Activated CD4-positive, alpha-beta T cell treated with anti-CD3 and anti-CD28 coated beads for 48 hours (primary cell): ENCODE data around the gene ERVK3-1.
"Not testable (repeated sequence)": the region's sequence is repeated elsewhere in the genome, so short reads cannot be mapped to it uniquely, and the experiment has no call there.

Experiments
- DNase-seq: peaks from one replicate; pipeline ENCODE4 v3.0.0-alpha.2; 2020

ERVK3-1 gene

DNA sequence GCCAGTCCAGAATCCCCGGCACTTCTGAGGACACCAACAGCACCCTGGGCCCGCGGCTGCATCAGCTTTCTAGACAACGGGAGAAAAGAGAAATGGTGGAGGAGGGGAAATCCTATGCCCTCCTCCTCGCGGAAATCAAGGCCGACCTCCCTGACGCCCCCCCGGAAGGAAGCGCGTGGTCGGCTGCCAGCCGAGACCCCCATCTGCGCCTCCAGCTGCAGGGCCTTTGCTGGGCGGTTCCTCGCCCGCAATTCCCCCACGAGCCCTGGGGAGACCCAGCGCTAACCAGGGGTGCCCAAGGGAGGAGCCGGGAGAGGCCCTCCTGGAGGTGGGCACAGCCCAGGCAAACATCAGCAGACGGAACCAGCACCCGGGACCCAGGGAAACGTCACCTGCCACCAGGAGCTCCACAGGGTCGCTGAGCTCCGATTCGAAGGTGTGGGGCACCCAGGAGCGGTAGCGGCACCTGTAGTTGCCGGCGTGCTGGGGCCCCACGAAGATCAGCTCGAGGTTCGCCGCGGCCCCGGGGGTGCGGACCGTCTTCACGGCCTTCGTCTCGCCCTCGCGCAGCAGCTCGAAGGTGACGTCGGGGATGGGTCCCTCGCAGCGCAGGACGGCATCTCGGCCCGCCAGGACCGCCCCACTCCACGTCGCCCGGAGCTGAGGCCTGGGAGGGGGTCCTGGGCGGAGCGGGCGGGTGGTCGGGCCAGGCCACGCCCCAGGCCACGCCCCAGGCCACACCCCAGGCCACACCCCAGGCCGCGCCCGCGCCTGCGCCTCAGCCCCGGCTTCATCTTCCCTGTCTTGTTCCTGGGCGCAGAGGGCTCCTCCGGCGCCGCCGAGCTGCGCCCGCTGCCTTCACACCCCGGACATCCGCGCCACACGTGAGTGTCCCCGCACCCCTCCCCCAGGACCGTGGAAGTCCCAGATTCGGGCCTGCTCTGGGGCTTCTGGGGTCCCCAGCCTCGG, 42.1 kb downstream of the ERVK3-1 start:
- DNase-seq, result peak; percentile 75

DNA sequence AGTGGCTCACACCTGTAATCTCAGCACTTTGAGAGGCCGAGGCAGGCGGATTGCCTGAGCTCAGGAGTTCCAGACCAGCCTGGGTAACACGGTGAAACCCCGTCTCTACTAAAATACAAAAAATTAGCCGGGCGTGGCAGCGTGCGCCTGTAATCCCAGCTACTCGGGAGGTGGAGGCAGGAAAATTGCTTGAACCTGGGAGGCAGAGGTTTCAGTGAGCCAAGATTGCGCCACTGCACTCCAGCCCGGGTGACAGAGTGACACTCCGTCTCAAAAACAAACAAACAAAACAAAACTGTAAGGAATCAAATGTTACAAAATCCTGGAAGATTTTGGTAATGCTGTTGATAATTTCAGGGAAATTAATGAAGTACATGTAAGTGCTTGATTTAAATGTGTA, 42.9 kb downstream of the ERVK3-1 start:
- not testable (repeated sequence) for DNase-seq

- no peak for DNase-seq
These were observed 44.4 kb downstream of the ERVK3-1 start for GRCh38 chr19:58349590-58349989.

DNA sequence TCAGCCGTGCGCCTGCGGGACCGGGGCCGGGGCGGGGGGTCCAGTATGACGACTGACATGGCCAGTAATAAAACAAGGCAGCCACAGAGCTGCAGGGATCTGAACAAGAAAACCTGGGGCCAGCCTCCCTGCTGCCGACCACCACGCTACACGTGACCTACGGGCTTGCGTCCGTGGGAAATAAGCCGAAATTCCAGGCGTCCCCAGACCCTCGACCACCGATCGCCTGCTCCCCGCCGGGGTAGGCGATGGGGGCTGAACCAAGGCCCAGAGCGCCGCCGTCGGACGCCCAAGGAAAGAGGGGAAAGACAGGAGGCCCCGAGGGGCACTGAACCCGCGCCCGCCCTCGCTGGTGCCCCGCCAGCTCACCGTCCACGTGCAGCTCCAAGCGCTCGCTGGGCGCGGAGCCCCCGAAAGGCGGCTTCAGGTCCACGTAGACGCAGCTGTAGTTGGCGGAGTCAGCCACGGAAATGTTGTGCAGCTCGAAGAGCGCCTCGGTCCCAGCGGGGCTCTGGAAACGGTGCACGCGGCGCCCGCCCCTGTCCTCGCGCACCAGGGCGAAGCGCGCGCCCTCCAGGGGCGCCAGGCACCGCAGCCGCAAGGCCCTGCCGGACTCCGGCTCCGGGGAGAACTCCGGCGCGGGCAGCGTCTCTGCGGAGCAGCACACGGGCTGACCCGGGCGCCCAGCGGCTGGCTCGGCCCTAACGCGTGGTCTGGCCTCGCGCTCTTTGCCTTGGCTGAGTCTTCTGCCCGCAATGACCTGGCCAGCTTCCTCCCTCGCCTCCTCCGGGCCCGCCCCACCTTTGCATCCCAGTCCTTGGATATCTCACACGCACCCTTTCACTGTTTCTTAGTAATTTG, 45.1 kb downstream of the ERVK3-1 start:
- no peak for DNase-seq

DNA sequence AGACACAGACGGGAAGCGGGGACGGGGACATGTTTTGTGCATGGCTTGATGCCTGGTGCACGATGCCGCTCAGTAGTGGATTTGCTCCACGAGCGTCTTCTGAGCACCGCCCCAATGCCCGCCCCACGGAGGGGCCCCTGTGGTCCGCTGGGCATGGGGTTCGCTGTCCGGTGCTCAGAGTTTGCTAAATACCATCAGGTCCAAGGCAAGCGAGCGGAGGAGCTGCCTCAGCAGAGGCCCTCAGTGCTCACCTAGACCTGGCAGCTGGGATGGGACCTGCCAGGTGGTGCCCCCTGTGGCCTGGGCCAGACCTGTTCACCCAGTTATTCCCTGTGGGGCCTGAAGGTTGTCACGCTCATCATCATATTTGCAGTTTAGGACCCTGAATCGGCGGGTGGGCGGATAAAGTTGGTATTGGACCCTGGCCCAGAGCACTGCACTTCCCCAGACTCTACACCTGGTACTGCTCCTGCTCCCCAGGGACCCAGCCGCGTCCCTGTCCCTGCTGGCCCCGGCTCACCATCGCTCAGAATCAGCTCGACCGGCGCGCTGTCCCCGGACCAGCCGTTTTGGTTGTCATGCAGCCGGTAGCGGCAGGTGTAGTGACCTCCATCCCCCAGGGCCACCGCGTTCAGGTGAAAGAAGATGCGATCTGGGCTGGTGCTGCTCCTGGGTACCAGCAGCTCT, 45.8 kb downstream of the ERVK3-1 start:
- DNase-seq, result no peak

DNA sequence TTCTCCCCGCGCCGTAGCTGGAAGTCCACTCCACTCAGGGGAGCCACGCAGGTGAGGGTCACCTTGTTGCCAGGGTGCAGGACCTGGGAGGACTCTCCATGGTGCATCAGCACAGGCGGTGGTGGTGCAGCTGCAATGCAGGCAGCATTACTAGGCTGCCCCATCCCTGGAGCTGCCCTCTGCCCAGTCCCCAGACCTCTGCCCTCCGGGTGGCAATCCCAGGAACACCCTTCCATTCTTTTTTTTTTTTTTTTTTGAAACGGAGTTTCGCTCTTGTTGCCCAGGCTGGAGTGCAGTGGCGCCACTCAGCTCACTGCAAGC, 46.3 kb downstream of the ERVK3-1 start:
- DNase-seq, result no peak

- DNase-seq, result no peak
These were observed 47.0 kb downstream of the ERVK3-1 start for GRCh38 chr19:58351990-58352755.

GRCh38 chr19:58352760-58353671, 47.8 kb downstream of the ERVK3-1 start, which contains the start of gene A1BG:
A1BG (minus strand) TSS chr19:58353492; CDS start chr19:58353437, 55 bp downstream.
- no peak for DNase-seq

DNA sequence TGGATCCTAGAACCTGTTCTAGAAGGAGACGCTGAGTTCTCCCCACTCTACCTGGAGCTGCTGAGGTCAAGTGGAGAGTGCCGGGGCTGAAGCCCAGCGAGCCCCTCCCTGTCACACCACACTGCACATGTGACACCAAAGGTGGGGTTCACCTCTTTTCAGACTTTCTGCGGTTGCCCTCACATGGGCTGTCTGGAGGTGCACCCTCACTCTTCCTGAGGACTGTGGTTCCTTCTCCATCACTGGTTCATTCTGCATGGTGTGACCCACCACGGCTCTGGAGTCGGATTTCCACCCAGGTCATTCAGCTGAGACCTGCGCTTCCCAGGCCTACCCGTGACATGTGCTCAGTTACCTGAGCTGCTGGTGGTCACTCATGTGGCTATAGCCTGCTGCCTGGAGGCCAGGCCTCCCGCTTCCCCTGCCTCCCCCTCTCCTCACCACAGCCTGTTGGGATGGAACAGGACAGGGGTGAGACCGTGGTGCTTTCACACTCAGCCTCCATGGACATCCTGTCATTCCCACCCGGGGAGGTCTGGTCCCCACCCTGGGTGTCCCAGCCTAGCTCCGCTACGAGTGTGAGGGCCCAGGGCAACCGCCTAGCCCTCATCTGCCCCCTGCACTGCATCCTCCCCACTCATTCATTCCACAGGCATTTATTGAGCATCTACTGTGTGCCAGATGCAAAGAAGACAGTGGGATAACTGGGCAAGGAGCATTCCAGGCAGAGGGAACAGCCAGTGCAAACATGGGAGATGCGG, 48.7 kb downstream of the ERVK3-1 start:
- DNase-seq, result no peak

DNA sequence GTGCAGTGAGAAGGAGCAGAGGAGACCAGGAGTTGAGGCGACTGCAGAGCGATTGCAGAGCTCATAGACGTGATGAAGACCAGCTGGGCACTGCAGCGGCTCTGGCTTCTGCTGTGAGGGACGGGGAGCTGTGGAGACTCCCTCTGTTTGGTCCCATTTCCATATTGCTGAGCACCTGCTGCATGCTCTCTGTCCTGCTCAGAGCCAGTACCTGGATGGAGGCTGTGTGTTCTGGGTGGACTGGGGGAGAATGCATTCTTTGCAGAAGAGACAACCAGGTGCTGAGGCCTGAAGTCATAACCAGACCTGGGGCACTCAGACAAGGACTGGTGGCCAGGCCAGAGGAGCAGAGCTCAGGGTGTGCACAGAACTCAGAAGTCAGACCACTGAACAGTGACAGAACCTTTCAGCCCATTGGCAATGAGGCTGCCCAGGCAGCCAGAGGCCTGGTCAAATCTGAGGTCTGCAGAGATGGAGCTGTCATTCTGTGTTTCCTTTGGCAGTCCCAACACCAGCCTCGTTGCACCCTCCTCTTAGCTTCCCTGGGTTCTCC, 49.4 kb downstream of the ERVK3-1 start:
- no peak for DNase-seq

DNA sequence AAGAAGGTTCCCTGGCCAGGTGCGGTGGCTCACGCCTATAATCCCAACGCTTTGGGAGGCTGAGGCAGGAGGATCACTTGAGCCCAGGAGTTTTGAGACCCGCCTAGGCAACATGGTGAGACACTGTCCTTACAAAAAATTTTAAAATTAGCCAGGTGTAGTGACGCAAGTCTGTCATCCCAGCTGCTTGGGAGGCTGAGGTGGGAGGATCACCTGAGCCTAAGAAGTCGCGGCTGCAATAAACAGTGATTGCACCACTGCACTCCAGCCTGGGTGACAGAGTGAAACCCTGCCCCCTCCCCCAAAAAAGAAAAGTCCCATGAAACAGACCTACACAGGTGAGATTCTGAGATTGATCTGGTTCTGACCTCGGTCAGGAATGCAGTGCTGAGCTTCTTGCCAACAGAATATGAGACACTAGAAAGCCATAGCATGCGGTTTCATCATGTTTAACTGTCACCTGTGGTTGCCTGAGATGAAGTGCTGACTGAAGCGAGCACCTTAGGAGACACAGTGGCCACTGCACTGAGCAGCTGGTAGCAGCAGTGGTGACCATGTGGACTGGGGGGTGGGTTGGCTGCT, 50.1 kb downstream of the ERVK3-1 start:
- DNase-seq, result no peak

DNA sequence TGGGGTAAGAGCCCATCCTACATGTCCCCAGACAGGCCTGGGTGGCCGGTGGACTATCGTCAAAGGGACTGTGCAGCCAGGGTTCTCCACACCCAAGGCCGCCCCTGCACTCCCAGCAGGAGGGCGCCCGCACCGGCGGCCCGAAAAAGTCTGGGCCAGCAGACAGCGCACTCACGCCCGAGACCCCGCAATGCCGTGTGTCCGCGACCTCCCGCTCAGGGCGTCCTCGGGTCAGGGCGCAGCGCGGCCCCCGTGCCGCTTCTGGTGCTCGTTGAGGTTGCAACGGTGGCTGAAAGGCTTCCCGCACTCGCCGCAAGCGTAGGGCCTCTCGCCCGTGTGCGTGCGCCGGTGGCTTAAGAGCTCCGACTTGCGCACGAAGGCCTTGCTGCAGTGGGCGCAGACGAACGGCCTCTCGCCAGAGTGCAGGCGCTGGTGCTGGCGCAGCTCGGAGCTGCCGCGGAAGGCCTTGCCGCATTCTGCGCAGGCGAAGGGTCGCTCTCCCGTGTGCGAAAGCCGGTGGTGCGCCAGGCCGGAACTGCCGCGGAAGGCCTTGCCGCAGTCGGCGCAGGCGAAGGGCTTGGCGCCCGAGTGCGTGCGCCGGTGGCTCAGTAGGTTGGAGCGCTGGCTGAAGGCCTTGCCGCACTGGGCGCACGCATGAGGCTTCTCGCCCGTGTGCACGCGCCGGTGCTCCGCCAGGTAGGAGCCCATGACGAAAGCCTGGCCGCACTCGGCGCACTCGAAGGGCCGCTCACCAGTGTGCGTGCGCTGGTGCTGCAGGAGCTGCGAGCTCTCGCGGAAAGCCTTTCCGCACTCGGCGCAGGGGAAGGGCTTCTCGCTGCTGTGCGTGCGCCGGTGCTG, 51.0 kb downstream of the ERVK3-1 start:
- peak; percentile 48 for DNase-seq

- no peak for DNase-seq
These were observed 51.7 kb downstream of the ERVK3-1 start for GRCh38 chr19:58356766-58357480.

DNA sequence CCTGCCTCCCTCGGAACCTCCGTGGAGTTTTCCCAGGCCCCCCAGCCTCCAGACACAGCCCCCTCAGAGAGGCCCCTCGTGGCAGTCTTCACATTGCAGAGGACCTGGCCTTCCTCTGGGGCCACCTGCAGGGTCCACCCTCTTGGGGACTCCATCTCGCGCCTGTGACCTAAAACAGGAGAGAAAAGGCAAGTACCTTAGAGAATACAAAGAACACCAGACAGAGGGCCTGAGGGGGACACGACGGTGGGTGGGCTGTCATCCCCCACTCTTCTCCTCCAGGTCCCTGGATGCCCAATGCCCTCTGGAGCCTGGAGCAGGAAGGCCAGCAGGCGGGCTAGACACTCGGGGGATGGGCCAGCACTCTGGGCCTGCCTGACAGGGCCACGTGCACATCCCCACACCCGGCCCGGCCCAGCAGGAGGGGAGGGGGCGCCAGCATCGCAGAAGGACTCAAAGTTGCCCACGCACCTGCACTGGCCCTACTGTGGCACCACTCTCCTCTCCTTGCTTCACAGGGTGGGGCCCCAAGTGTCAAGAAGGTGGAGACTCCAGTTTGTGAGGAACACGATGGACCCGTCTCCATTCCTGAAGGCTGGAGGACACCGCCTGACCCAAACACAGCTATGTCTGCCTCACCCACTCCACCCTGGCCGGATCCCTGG, 52.4 kb downstream of the ERVK3-1 start:
- DNase-seq, result no peak

DNA sequence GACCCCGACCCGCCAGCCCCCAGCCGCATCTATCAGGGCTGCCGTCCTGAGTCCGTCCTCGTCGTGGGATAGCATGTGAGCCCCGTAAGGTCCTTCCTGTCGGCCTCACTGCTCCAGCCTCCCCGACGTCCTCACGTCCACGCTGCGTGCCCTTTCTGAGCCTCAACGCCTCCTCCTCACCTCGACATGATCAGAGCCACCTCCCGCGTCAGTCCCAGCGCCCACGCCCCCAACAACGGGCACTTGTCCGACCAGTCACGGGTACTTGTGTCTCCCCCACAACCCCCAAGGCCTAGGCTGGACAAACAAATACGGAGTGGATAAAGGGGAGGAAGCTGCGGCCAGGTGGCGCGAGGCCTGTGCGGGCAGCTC, 56.7 kb downstream of the ERVK3-1 start:
- DNase-seq, result peak; percentile 74

GRCh38 chr19:58362272-58362994, 57.3 kb downstream of the ERVK3-1 start, which contains the start of gene ZNF497:
ZNF497 (minus strand) TSS chr19:58362751; CDS start chr19:58357635, 5,116 bp downstream.
- DNase-seq, result peak; percentile 98

DNA sequence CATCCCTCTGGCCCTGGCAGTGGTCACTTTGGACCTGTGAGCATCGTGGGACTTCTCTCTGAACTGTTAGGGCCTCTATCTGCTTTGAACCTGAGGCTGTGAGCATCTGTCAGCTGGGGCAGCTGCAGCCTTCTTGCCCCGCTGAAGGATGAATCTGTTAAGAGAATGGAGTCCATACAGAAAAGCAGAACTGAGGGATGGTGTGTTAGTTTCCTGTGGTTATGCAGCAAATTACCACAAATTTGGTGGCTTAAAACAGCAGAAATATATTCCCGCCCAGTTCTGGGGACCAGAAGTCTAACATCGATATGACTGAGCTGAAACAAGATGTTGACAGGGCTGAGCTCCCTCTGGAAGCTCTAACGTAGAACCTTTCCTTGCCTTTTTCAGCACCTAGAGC, 59.0 kb downstream of the ERVK3-1 start:
- DNase-seq, result no peak
